ENCODE data around the gene RNU6-9.
A peak's percentile ranks its signal among the peaks of the same experiment; 100 is the strongest.
"Not testable (repeated sequence)": the region's sequence is repeated elsewhere in the genome, so short reads cannot be mapped to it uniquely, and the experiment has no call there.

Gene RNU6-9

DNA sequence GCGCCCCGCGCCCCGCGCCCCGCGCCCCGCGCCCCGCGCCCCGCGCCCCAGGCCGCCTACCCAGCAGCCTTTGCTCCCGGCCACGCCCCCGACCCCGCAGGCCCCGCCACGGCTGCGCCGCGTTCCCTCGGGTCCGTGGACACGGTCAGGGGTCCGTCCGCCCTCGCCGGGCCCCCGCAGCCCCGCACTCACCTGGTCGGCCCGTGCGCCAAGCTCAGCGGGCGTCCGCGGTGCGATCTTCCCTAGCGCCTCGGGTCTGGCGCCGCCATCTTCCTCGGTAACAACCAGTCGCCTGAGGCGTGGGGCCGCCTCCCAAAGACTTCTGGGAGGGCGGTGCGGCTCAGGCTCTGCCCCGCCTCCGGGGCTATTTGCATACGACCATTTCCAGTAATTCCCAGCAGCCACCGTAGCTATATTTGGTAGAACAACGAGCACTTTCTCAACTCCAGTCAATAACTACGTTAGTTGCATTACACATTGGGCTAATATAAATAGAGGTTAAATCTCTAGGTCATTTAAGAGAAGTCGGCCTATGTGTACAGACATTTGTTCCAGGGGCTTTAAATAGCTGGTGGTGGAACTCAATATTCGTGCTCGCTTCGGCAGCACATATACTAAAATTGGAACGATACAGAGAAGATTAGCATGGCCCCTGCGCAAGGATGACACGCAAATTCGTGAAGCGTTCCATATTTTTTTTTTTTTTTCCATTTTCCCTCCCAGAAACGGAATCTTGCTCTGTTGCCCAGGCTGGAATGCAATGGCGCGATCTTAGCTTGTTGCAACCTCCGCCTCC lies at the start of gene RNU6-9, which contains the start of gene MED16:
RNU6-9 (plus strand) TSS at position 591 of the 796 bp plus-strand sequence.
MED16 (minus strand) TSS at position 294 of the 796 bp plus-strand sequence. CDS start 2,056 bp downstream, outside the sequence.
- DNase-seq: peak; percentile 62

DNA sequence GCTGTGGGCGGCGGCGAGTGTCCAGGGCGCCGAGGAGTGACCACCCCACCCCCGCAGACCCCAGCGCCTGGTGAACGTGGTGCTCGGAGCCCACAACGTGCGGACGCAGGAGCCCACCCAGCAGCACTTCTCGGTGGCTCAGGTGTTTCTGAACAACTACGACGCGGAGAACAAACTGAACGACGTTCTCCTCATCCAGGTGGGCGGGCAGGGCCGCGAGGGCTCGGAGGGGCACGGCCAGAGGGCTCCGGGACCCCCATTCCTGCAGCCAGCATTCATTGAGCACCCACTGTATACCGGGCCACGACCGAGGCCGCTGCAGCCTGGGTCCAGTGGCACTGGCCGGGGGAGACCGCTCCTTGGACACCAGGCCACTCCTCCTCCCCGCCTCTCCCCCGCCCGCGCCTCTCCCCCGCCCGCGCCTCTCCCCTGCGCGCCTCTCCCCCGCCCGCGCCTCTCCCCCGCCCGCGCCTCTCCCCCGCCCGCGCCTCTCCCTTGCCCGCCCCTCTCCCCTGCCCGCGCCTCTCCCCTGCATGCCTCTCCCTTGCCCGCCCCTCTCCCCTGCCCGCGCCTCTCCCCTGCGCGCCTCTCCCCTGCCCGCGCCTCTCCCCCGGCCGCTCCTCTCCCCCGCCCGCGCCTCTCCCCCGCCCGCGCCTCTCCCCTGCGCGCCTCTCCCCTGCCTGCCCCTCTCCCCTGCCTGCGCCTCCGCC lies 49.3 kb upstream of the RNU6-9 start:
- no peak for DNase-seq

DNA sequence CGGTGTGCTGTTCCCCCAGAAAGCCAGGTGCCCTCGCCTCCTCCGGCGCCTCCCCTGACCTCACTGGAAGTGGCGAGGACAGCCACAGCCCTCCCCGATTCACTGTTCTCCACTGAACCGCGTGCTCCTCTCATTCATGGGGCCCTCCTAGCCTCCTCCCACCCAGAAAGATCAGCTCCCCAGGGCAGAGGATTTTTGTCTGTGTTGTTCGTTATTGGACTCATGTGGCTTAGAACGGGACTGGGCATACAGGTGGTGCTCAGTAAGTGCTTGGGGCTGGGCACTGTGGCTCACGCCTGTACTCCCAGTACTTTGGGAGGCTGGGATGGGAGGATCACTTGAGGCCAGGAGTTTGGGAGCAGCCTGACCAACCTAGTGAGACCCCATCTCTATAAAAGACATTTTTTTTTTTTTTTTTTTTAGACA lies 48.7 kb upstream of the RNU6-9 start:
- no peak for DNase-seq

DNA sequence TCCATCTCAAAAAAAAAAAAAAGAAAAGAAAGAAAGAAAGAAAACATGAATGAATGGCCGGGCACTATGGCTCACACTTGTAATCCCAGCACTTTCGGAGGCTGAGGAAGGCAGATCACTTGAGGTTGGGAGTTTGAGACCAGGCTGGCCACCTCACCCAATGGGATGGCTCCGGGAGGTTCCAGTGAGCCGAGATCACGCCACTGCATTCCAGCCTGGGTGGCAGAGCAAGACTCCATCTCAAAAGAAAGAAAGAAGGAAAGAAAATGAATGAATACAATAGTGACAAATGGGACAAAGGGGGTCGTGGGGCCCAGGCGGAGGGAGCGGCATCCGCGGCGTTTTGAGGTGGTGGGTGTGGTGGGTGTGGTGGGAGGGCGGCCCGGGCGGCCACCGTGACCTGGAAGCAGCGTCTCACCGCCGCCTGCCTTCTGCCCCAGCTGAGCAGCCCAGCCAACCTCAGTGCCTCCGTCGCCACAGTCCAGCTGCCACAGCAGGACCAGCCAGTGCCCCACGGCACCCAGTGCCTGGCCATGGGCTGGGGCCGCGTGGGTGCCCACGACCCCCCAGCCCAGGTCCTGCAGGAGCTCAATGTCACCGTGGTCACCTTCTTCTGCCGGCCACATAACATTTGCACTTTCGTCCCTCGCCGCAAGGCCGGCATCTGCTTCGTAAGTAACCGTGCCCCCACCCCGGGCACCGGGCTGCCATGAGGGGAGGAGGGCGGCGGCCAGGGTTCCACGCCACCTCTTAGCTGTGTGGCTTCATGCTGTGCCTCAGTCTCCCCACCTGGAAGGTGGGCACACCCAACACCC lies 47.4 kb upstream of the RNU6-9 start:
- DNase-seq: no peak

DNA sequence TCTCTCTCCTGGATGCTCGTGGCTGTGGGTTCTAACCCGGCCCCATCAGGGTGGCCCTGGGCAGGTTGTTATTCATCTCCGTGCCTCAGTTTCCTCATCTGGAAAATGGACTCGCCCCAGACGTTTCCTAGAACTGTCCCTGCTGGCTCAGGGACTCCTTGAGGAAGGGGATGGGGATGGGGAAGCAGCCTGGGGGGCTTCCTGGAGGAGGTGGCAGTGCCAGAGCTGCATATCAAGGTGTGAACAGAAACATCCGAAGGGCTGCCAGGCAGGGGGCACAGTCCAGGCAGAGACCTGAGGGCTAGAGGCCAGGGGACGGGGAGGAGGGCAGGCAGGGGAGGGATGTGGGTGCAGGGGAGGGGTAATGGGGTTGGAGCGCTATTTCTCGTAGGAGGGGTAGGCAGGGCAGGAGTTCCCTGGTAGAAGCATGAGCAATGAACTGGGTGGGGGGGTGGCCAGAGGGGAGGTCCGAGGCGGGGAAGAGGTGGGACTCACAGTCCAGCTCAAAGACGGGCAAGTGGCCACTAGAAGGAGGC lies 44.8 kb upstream of the RNU6-9 start:
- no peak for DNase-seq

DNA sequence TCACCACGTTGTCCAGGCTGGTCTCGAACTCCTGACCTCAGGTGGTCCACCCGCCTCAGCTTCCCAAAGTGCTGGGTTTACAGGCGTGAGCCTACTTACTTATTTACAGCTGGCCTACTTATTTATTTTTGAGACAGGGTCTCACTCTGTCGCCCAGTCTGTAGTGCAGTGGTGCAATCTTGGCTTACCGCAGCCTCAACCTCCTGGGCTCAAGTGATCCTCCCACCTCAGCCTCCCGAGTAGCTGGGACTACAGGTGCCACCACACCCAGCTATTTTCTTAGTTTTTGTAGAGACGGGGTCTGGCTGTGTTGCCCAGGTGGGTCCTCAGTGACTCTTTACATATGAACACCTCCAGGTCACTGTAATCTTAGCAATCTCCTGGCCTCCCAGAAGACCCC lies 44.1 kb upstream of the RNU6-9 start:
- DNase-seq: not testable (repeated sequence)

DNA sequence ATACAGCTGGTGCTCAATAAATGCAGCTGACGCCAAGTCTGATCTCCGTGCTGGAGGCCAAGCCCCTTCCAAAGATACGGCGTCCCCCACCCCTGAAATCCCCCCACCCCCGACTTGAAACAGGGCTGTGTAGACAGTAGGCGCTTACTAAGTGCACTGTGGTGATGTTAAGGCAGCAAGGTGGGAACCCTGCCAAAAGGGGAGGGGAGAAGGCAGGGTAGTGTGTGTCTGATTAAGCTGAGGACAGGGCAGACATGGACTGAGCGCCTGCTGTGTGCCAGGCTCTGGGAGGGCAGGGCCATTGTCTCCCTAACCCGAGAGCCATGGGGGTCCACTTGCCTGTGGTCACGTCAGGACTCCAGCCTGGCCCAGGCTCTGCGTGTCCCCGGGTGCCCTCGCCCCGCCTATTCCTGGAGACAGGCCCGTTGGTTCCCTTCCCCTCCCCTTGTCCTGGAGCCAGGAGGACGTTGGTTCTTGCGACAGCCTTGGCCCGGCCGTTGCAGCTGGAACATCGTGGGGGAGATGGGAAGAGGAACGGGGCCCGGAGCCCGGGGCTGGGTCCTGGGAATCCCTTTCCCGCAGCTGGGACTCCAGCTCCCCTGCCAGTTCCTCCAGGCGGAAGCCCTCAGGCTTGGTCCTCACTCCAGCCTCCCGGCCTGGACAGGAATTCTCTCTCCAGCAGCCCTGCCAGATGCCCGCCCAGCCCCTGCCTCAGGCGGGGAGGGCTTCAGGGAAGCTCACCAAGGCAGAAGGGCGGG lies 42.9 kb upstream of the RNU6-9 start:
- no peak for DNase-seq

DNA sequence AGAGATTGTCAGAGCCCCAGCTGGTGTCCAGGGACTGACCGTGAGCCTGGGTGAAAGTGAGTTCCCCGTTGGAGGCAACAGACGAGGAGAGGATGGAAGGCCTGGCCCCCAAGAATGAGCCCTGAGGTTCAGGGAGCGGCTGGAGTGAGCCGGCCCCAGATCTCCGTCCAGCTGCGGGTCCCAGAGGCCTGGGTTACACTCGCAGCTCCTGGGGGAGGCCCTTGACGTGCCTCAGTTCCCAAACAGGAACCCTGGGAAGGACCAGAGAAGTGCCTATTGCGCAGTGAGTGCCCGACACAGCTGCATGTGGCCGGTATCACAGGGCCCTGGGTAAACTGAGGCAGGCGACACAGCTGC lies 42.3 kb upstream of the RNU6-9 start:
- DNase-seq: no peak

DNA sequence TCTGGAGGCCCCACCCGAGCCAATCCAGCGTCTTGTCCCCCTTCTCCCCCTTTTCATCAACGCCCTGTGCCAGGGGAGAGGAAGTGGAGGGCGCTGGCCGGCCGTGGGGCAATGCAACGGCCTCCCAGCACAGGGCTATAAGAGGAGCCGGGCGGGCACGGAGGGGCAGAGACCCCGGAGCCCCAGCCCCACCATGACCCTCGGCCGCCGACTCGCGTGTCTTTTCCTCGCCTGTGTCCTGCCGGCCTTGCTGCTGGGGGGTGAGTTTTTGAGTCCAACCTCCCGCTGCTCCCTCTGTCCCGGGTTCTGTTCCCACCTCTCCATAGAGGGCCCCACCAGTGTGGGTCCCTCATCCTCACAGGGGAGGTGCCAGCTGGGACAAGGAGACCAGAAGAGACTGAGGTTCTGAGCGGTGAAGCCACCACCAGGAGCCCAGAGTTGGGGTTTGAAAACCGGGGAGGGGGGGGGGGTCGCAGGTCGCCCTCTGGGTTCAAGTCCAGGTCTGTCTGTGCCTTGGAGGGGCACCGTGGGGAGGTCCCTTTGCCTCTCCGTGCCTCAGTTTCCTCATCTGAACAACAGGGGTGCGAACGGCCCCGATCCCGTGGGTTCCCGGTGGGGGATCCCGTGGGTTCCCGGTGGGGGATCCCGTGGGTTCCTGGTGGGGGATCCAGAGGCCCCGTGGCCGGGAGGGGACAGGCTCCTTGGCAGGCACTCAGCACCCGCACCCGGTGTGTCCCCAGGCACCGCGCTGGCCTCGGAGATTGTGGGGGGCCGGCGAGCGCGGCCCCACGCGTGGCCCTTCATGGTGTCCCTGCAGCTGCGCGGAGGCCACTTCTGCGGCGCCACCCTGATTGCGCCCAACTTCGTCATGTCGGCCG lies 40.9 kb upstream of the RNU6-9 start, which contains the start of gene ELANE:
ELANE (plus strand) TSS at position 168 of the 878 bp plus-strand sequence; CDS start at position 194, 26 bp downstream.
- DNase-seq: no peak

DNA sequence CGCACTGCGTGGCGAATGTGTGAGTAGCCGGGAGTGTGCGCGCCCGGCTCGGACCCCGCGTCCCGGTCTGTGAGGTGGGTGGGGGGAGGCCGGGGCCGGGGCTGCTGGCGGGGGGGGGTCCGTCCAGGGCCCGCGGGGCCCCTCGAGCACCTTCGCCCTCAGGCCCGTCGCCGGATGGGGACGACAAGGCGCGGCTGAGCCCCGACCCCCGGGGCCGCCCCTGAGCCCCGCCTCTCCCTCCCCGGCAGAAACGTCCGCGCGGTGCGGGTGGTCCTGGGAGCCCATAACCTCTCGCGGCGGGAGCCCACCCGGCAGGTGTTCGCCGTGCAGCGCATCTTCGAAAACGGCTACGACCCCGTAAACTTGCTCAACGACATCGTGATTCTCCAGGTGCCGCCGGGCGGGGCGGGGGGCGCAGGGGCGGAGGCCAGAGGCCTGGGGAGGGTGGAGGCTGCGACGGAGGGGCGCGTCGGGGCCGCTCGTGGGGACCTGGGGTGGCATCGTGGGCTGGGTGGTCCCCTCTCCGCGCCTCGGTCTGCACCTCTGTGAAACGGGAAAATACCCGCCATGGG lies 40.2 kb upstream of the RNU6-9 start:
- DNase-seq: no peak

DNA sequence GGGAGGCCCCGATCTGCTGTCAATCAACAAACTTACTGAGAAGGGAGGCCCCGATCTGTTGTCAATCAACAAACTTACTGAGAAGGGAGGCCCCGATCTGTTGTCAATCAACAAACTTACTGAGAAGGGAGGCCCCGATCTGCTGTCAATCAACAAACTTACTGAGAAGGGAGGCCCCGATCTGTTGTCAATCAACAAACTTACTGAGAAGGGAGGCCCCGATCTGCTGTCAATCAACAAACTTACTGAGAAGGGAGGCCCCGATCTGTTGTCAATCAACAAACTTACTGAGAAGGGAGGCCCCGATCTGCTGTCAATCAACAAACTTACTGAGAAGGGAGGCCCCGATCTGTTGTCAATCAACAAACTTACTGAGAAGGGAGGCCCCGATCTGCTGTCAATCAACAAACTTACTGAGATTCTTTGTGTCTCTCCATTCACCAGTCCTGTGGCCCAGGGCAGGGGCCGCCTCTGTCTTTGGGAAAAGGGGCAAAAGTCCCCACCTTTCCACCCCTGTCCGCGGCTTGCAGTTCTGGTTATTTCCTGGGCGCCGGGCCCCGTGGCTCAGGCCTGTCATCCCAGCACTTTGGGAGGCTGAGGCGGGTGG lies 39.6 kb upstream of the RNU6-9 start:
- DNase-seq: not testable (repeated sequence)

DNA sequence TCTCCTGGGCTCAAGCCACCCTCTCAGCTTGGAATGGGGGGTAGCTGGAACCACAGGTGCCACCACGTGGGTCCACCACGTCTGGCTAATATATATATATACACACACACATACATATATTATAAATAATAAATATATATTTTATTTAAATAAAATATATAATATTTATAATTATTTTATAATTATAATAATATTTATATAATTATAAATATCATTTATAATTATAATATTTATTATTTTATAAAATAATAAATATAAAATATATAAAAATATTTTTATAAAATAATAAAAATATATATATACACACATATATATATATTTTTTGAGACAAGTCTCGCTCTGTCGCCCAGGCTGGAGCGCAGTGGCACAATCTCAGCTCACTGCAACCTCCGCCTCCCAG lies 38.7 kb upstream of the RNU6-9 start:
- no peak for DNase-seq

DNA sequence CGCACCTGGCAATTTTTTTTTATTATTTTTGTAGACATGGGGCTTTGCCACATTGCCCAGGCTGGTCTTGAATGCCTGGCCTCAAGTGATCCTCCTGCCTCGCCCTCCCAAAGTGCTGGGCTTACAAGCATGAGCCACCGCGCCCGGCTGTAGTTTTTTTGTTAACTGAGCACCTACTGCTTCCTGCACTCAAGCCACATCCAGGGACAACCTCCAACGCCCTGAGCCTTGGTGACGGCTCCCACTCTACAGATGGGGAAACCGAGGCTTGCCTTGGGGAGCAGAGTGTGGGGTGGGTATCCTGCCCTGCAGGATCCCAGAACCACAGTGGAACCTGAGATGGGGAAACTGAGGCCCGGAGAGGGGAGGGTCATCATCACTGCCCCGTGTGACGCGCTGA lies 38.1 kb upstream of the RNU6-9 start:
- DNase-seq: no peak

DNA sequence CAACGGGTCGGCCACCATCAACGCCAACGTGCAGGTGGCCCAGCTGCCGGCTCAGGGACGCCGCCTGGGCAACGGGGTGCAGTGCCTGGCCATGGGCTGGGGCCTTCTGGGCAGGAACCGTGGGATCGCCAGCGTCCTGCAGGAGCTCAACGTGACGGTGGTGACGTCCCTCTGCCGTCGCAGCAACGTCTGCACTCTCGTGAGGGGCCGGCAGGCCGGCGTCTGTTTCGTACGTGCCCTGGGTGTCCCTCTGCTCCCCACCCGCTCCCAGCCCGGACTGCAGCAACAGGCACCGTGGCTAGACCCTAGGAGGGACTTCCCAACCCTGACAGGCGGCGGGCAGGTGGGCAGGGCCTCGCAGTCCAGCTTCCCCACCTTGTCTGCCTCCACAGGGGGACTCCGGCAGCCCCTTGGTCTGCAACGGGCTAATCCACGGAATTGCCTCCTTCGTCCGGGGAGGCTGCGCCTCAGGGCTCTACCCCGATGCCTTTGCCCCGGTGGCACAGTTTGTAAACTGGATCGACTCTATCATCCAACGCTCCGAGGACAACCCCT lies 37.6 kb upstream of the RNU6-9 start:
- DNase-seq: no peak

DNA sequence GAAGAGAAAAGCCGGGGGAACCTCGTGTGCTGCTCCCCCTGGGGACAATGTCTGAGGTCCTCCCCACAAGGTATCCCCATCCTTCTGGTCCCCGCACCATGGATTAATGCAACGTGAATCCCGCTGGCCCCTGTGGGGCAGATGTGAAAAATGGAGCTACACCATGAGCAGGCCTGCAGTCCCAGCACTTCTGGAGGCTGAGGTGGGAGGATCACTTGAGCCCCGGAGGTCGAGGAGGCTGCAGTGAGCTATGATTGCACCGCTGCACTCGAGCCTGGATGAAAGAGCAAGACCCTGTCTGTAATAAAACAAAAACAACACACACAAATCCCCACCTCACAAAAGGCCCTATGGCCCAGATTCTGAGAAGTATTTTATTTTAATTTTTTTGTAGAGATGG lies 35.0 kb upstream of the RNU6-9 start:
- no peak for DNase-seq

DNA sequence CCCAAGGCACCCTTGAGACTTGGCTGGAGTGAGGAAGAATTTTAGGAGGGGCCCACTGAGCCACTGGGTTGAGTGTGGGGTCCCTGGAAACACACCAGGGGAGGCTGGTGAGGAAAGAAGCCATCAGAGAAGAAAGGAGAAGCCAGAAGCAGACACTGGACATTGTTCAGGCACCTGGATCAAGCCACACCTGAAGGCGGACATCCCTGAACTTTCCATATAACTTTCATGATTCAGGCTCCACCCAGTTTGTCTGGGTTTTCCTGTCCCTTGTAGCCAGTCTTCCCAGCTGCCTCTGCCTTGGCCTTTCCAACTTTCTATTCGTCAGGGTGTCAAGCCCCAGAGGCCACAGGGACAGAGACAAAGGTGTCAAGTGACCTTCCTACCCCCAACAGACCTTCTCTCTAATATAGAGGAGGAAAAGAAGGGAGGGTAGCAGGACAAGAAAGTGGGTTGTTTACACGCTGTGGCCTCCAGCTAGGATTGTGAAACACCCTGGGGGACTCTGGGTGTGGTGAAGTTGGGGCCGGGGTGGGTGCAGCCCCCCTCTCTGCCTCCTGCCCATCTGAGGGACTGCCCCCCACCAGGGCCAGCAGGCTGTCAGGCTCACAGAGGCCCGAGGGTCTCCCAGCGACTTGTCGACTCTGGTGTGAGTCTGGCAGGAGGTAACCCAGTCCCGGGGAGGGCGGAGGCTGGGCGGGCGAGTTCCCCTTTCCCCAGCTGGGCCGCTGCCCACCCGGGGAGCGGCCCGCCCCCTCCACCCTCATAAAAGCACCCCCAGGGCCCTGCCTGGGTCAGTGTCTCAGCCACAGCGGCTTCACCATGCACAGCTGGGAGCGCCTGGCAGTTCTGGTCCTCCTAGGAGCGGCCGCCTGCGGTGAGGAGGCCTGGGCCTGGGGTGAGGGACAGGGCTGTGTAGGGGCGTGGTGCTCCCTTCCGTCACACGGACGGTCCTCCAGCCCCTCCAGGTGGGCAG lies 34.1 kb upstream of the RNU6-9 start, which contains the start of gene CFD:
CFD (plus strand) TSS at position 797 of the 976 bp plus-strand sequence; CDS start at position 823, 26 bp downstream.
- DNase-seq: no peak

DNA sequence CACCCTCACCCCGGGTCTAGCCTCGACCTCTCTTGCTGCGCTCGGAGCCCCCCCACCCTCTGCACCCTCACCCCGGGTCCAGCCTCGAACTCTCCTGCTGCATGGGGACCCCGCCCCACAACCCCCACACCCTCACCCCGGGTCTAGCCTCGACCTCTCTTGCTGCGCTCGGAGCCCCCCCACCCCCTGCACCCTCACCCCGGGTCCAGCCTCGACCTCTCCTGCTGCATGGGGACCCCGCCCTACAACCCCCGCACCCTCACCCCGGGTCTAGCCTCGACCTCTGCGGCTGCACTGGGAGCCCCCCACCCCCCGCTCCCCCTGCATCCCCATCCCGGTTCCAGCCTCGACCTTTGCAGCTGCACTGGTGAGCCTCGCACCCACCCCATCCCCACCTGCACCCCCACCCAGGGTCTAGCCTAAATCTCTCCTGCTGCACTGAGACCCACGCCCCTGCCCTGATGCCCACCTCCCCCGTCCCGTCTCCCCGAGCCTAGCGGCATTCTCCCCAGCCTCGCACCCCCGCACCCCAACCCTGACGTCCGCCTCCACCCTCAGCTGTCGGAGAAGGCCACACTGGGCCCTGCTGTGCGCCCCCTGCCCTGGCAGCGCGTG lies 32.0 kb upstream of the RNU6-9 start:
- DNase-seq: no peak

Measured in NCI-H510A (cell line).